Measurements from ENCODE around the gene NUP88.
"Not testable (repeated sequence)": the region's sequence is repeated elsewhere in the genome, so short reads cannot be mapped to it uniquely, and the experiment has no call there.

NUP88 gene

GRCh38 chr17:5419356-5419958, at the start of gene NUP88:
Gene NUP88 (minus strand): TSS chr17:5419662. CDS start chr17:5419650, 12 bp downstream.
- DNase-seq: peak; percentile 98

- DNase-seq: no peak
Observed at GRCh38 chr17:5468075-5468473, 48.6 kb upstream of the NUP88 start.

GRCh38 chr17:5467416-5467815, 48.0 kb upstream of the NUP88 start:
- DNase-seq: peak; percentile 37

- DNase-seq: no peak
Observed at GRCh38 chr17:5466295-5466694, 46.8 kb upstream of the NUP88 start.

GRCh38 chr17:5464717-5465507, 45.5 kb upstream of the NUP88 start:
- DNase-seq: no peak

GRCh38 chr17:5446786-5447185, 27.3 kb upstream of the NUP88 start:
- no peak for DNase-seq

GRCh38 chr17:5444209-5444608, 24.7 kb upstream of the NUP88 start:
- DNase-seq: no peak

DNA sequence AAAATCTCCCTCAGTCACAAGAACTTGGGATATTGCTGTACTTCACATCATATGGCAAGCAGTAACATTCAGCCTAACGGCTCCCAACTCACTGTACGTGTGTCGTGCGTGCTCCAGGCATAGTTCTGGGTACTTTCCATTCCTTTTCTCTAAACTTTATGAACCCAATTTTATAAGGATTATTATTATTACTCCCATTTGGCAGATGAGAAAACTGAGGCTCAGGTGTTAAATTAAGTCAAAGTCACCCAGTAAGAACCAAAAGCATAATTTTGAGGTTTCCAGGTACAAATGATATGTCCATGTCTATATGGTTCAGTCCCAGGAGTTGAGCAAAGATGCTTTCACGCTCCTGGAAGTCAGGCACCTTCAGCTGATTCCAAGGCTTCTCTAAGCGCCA, 24.3 kb upstream of the NUP88 start:
- DNase-seq: no peak

DNA sequence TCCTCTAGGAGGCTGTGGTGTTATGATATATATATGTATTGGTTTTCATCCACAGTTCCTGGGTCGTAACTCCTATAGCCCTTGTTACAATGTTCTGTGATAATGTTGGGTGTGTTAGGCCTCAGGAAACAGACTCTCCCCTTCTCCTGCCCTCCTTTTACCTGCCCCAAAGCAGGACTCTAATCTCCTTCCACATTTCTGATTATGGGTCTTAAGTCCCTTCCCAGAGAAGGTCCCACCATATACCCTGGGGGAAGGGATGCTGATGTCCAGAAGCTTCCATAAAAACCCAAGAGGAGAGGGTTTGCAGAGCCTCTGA, 19.9 kb upstream of the NUP88 start:
- no peak for DNase-seq

- peak; percentile 80 for DNase-seq
Observed at GRCh38 chr17:5438716-5439445, 19.4 kb upstream of the NUP88 start, which contains the start of gene C1QBP. Gene C1QBP (minus strand): TSS chr17:5439155. CDS start chr17:5439073, 82 bp downstream.

DNA sequence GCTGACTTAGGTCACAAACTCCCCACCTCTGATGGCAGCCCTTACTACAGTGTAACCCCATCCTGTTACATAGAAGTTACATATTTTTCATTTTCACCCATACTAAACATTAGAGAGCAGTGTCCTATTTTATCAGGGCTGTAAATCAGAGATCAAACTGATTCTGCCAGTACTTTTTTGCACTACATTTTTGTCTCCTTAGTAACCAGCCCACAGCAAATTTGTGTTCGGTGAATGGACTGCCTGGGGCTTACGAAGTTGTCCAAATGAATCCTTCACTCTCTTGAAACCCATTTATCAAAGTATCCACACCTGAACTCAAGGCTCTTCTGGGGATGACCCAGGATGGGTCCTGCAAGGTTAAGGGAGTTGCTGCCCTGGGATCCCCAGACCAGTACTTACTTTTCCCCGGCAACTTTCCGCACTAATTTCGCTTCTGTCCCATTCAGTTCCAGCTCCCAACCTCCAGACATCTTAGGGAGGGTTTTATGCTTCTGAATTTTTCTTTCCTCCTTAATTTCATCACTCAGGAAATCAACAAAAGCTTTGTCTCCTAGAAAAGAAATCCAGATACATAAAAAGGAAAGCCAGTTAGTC, 18.4 kb upstream of the NUP88 start:
- DNase-seq: no peak

DNA sequence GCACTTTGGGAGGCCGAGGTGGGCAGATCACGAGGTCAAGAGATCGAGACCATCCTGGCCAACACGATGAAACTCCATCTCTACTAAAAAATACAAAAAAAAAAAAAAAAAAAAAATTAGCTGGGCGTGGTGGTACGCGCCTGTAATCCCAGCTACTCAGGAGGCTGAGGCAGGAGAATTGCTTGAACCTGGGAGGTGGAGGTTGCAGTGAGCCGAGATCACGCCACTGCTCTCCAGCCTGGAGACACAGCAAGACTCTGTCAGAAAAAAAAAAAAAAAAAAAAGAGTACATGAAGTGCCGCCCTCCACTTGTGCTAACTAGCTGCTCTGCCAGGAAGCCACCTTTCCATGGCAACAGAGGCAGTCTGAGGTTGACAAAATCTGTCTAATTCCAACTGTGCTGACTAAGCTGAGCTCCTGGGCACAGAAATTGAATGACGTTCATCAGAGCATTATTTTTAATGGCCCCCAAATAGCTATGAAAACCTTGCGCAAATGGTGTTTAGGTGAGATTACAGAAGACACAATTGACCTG, 16.4 kb upstream of the NUP88 start:
- not testable (repeated sequence) for DNase-seq

DNA sequence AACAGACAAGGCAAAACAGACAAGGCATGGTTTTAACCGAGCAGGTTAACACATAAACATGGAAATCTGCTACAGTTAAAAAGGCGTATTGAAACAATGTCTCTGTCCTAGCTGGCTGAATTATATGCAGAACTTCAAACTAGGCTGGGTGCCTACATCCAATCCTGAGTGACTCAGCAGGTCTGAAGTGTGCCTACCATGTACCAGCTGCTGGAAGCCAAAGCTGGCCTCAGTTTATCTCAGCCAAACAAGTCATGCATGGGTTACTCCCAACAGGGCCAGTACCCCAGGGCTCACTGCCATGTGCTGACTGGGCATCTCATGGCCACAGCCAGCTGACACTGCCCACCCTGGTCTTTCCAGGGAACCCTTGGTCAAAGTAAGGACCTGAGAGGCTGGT, 15.5 kb upstream of the NUP88 start:
- DNase-seq: no peak

GRCh38 chr17:5431949-5432556, 12.6 kb upstream of the NUP88 start:
- DNase-seq: no peak

DNA sequence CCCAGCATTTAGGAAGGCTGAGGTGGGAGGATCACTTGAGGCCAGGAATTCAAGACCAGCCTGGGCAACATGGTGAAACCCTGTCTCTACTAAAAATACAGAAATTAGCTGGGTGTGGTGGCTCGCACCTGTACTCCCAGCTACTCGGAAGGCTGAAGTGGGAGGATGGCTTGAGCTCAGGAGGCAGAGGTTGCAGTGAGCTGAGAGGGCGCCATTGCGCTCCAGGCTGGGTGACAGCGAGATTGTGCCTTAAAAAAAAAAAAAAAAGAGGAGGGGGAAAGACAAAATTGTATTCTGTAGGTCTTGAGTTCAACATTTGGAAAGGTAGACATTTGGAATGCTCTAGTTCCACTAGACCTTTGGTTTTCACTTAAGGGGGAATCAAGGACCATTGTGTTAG, 11.8 kb upstream of the NUP88 start:
- not testable (repeated sequence) for DNase-seq

DNA sequence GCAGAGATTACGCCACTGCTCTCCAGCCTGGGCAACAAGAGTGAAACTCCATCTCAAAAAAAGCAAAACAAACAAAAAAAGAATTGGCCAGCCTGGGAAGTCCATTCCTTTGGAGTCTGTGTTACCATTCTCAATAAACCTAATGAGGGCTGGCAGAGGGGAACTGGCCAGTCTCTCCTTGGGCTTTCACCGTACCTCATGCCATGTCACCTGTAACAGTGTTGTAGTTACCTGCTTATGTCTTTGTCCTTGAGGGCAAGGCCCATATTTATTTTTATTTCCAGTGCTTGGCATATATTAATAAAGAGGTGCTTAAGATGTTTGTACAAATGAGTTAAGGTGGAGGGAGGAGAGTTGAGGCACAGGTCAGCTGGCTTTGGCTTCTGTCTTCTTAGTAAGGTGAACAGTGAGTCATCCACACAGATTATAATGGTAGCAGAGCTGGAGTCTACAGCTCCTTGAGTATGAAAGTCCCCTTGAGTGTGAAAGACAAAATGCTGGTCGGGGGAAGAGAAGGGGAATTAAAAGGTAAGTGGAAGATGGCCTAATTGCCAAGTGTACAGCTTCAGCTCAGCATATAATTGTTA, 11.0 kb upstream of the NUP88 start:
- no peak for DNase-seq

DNA sequence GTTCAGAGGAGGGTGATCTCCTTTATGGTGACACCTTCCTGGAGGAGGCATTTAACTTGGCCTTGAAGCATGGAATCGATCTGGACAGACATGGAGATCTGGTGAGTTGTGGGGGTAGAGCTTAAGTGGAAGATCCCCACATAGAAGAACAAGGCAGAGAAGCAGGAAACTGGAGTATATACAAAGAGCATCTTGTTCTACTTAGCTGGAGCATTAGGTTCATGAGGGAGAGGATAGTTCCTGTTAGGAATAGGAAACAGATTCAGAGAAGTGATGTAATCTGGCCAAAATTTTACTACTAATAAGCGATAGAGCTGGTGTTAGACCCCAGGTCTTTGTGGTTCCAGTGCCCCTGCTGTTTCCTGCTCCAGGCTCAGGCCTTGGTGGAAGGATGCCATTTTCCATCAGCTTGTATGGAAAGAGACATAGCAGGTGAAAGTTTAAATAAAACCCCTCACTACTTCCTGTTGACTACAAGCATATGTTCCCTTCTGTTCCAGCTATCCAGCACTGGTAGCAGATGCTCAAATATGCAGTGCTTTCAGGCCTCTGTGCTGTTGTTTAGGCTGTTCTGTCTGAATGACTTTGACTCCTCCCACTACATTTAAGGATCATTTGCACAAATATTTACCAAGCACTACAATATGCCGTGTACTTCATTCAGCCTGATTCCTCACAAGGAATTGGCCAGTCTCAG, 9.9 kb upstream of the NUP88 start:
- no peak for DNase-seq

DNA sequence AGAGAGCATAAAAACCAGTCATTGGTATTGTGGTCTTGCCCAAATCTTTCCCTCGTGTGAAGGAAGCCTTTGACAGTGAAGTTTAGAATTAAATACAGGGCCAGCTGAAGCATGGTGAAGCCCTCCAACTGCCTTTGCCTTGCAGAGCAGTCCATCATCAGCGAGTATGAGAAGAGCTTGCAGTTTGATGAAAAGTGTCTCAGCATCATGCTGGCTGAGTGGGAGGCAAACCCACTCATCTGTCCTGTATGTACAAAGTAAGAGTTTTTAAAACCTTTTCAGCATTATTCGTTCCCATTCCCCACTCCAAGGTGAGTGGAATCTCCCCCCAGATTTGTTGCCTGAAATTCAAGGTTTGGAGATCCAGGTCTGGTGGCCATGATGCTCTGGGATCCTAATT, 6.4 kb upstream of the NUP88 start:
- DNase-seq: no peak

GRCh38 chr17:5424909-5425308, 5.4 kb upstream of the NUP88 start:
- no peak for DNase-seq

DNA sequence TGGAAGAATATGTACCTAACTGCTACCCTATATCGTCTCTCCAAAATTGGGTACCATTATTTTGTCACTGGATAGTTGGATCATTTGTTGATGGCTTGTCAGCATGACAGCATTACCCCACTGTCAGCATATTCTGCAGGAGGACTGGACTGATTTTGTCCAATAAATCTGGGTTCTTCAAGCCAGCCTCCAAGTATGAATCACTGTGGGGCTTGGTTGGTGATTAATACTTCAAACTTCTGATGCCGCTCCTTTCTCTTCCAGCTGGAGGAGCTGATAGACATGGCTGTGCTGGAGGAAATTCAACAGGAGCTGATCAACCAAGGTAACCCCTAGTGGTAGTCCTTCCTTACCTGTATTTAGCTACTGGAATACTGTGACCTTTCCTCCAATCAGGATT, 3.0 kb upstream of the NUP88 start:
- peak; percentile 77 for DNase-seq

- DNase-seq: peak; percentile 86
Observed at GRCh38 chr17:5419959-5420653, 644 bp upstream of the NUP88 start, which contains the start of gene RPAIN. Gene RPAIN (plus strand): TSS chr17:5420182. CDS start chr17:5420211, 29 bp downstream.

All from NCI-H226 (cell line).